Smooth muscle cell (in vitro differentiated cells): ENCODE results near the gene RAPGEF3. TPM values are rescaled to one million over a fixed set of nuclear protein-coding genes. Genes with fewer than 3 reads are reported as not detected.

Source experiments
- DNase-seq: peaks from one replicate; lab custom pipeline; 2025; ENCODE audit not compliant: unreplicated experiment; lab: John Stamatoyannopoulos, UW
- H2AFZ ChIP-seq: fragments of 200-600 bp; sonication (generic); 2 replicates; pipeline ENCODE4 v1.6.0; 2016; ENCODE audit warnings: antibody characterized with exemption, low read depth, mild to moderate bottlenecking
- H3F3A ChIP-seq: fragments of 200-600 bp; sonication (generic); 2 replicates; pipeline ENCODE4 v1.6.0; 2017; ENCODE audit warnings: antibody characterized with exemption, low read depth
- H3K27ac ChIP-seq: fragments of 200-600 bp; sonication (generic); 2 replicates; pipeline ENCODE4 v1.5.1; 2016; ENCODE audit warnings: low read depth, mild to moderate bottlenecking
- H3K27me3 ChIP-seq: fragments of 200-600 bp; sonication (generic); 2 replicates; pipeline ENCODE4 v1.6.1; 2016; ENCODE audit warnings: low read depth, mild to moderate bottlenecking
- H3K36me3 ChIP-seq: fragments of 200-600 bp; sonication (generic); 2 replicates; pipeline ENCODE4 v1.5.1; 2016; ENCODE audit warnings: low read depth
- H3K4me1 ChIP-seq: fragments of 200-600 bp; sonication (generic); 2 replicates; pipeline ENCODE4 v1.5.1; 2016; ENCODE audit warnings: low read depth
- H3K4me2 ChIP-seq: fragments of 200-600 bp; sonication (generic); 2 replicates; pipeline ENCODE4 v1.6.0; 2016; ENCODE audit warnings: mild to moderate bottlenecking
- H3K4me3 ChIP-seq: fragments of 200-600 bp; sonication (generic); 2 replicates; pipeline ENCODE4 v1.5.1; 2016; ENCODE audit warnings: mild to moderate bottlenecking
- H3K79me2 ChIP-seq: fragments of 200-600 bp; sonication (generic); 2 replicates; pipeline ENCODE4 v1.6.0; 2016; ENCODE audit warnings: low read depth, mild to moderate bottlenecking
- H3K9ac ChIP-seq: fragments of 200-600 bp; sonication (generic); 2 replicates; pipeline ENCODE4 v1.6.0; 2016; ENCODE audit warnings: low read depth
- H3K9me3 ChIP-seq: fragments of 200-600 bp; sonication (generic); replicated peaks from 2 replicates; pipeline ENCODE4 v1.5.1; 2016; ENCODE audit warnings: low read depth
- H4K20me1 ChIP-seq: fragments of 200-600 bp; sonication (generic); 2 replicates; pipeline ENCODE4 v1.6.0; 2016; ENCODE audit warnings: low read depth
- WGBS: methylation state at CpG from one replicate; pipeline ENCODE4 v1.1.7; 2016; ENCODE audit warnings: low lambda C conversion rate; 5-methylcytosine and 5-hydroxymethylcytosine counted together
- polyA plus RNA-seq: library from polyadenylated mRNA; unstranded; fragments of >200 nt; fragmentation: Nextera tagmentation; extraction: Ambion mirVana; gene quantifications from 2 replicates; pipeline ENCODE4 v1.2.1, GENCODE V29; 2016
- total RNA-seq: library from RNA; depleted of rRNA; stranded (reverse); fragments of >200 nt; gene quantifications from 2 replicates; pipeline ENCODE4 v1.2.3, GENCODE V29; 2014
- TF ChIP-seq, protein P1 (sequence below): fragments of 200-600 bp; sonication (generic); IDR thresholded peaks from 2 replicates; pipeline ENCODE4 v1.5.1; 2017; ENCODE audit warnings: borderline replicate concordance, mild to moderate bottlenecking, antibody characterized with exemption; ENCODE audit not compliant: insufficient read depth, poor library complexity, severe bottlenecking

The RAPGEF3 gene
- total and polyA plus RNA-seq, 2 experiments from 2014 or later, result 1.9 to 5.6 TPM

DNA sequence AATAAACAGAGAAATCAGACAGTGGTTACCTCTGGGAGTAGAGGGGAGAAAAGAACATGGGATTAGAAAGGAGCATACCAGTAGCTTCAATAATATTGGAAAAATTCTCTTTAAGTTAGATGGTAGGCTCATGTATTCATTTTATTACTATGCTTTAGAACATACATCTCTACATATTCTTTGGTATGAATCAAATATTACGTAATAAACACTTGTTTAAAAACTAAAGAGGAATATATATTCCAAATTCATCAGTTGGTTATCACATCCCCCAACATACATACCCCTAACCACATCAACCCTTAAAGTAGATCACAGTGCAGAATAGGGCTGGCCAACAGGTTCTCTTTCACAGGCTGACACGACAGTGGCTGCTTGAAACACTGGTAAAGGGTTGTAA, 58.4 kb downstream of the RAPGEF3 start:
- Histone ChIP-seq H3K79me2 (peaks cover 27% of the 10 kb centered on the region), H3K9me3 (no peaks in the 10 kb centered on the region), H3K4me3 (no peak overlapping the region), H3K9ac (no peak overlapping the region), H4K20me1 (peaks cover 5% of the 10 kb centered on the region), H3F3A (no peaks in the 10 kb centered on the region), H3K36me3 (peaks cover 12% of the 10 kb centered on the region), H3K4me1 (no peaks in the 10 kb centered on the region), H3K27ac (no peak overlapping the region), H3K27me3 (no peaks in the 10 kb centered on the region), H3K4me2 (no peak overlapping the region), H2AFZ (no peak overlapping the region)
- no peak for DNase-seq
- 95% methylated on average over 2 of the region's 2 CpGs for WGBS
- TF ChIP-seq, protein P1, sequence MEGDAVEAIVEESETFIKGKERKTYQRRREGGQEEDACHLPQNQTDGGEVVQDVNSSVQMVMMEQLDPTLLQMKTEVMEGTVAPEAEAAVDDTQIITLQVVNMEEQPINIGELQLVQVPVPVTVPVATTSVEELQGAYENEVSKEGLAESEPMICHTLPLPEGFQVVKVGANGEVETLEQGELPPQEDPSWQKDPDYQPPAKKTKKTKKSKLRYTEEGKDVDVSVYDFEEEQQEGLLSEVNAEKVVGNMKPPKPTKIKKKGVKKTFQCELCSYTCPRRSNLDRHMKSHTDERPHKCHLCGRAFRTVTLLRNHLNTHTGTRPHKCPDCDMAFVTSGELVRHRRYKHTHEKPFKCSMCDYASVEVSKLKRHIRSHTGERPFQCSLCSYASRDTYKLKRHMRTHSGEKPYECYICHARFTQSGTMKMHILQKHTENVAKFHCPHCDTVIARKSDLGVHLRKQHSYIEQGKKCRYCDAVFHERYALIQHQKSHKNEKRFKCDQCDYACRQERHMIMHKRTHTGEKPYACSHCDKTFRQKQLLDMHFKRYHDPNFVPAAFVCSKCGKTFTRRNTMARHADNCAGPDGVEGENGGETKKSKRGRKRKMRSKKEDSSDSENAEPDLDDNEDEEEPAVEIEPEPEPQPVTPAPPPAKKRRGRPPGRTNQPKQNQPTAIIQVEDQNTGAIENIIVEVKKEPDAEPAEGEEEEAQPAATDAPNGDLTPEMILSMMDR, result no peak

DNA sequence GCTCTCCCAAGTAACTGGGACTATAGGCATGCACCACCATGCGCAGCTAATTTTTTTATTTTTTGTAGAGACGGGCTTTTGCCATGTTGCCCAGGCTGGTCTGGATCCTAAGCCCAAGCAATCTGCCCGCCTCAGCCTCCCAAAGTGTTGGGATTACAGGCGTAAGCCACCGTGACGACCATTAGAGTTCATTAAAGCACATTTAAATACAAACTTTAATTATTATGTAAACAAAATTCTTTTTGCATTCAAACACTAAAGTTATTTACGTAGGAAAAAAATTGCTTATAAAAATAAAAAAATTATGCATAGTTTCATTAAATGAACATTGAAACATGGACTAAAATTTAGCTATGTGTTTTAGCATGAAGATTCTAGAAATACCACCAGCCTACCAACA, 60.0 kb downstream of the RAPGEF3 start:
- H3K79me2 ChIP-seq, result peaks cover 13% of the 10 kb centered on the region
- no peaks in the 10 kb centered on the region for H3K9me3 ChIP-seq
- DNase-seq, result no peak
- H3K4me3 ChIP-seq, result no peak overlapping the region
- no peak overlapping the region for H3K4me2 ChIP-seq
- H3K27me3 ChIP-seq, result no peaks in the 10 kb centered on the region
- peaks cover 15% of the 10 kb centered on the region for H3K36me3 ChIP-seq
- H3F3A ChIP-seq, result no peaks in the 10 kb centered on the region
- H4K20me1 ChIP-seq, result no peaks in the 10 kb centered on the region
- H3K27ac ChIP-seq, result no peak overlapping the region
- no peak overlapping the region for H2AFZ ChIP-seq
- H3K4me1 ChIP-seq, result no peaks in the 10 kb centered on the region
- 95% methylated on average over 7 of the region's 7 CpGs for WGBS
- no peak overlapping the region for H3K9ac ChIP-seq
- TF ChIP-seq, protein P1, result no peak

DNA sequence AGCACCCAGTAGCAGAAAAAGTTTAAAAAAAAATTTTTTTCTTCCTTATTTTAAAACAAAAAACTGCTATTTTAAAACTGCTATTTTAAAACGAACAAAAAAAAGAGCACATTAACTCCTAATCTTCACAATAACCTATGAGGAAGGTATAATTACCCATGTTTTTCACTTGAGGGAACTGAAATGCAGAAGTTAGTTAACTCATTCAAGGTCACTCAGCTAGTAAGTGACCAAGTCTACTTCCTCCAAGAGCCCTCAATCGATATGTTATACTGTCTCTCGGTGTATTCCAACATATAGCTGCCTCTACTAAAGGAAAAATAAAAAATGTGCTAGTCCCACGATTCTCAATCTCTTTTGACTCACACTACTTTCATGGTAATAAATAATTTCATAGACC, 60.6 kb downstream of the RAPGEF3 start:
- Histone ChIP-seq H3K9me3 (no peaks in the 10 kb centered on the region), H3K36me3 (peaks cover 15% of the 10 kb centered on the region)
- 98% methylated on average over 4 of the region's 4 CpGs for WGBS

DNA sequence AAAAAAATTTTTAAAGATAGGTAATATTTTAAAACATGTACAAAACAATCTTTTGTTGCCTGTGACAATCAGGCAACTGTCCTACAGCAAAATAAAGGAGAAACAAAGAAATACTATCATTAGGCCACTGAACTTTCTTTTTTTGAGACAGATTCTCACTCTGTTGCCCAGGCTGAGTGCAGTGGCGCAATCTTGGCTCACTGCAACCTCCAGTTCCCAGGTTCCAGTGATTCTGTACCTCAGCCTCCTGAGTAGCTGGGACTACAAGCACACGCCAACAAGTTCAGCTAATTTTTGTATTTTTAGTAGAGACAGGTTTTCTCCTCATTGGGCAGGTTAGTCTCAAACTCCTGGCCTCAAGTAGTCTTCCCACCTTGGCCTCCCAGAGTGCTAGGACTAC, 69.5 kb downstream of the RAPGEF3 start:
- Histone ChIP-seq H2AFZ (no peak overlapping the region), H3K36me3 (peaks cover 9% of the 10 kb centered on the region), H3K4me2 (no peak overlapping the region), H3K27ac (no peak overlapping the region), H3K4me3 (no peak overlapping the region), H3K9me3 (no peaks in the 10 kb centered on the region), H3K4me1 (no peaks in the 10 kb centered on the region), H3K27me3 (no peaks in the 10 kb centered on the region), H4K20me1 (no peaks in the 10 kb centered on the region), H3K79me2 (no peaks in the 10 kb centered on the region), H3K9ac (no peak overlapping the region), H3F3A (no peaks in the 10 kb centered on the region)
- no peak for DNase-seq
- 100% methylated on average over 2 of the region's 2 CpGs for WGBS
- TF ChIP-seq, protein P1, result no peak

More for the DNA sequence above, 60.6 kb downstream of the RAPGEF3 start:
- Histone ChIP-seq H3K27ac (no peak overlapping the region), H3K9ac (no peak overlapping the region), H3F3A (no peaks in the 10 kb centered on the region), H2AFZ (no peak overlapping the region), H3K4me2 (no peak overlapping the region), H3K79me2 (peaks cover 12% of the 10 kb centered on the region), H3K4me3 (no peak overlapping the region), H3K4me1 (no peaks in the 10 kb centered on the region), H4K20me1 (no peaks in the 10 kb centered on the region), H3K27me3 (no peaks in the 10 kb centered on the region)
- DNase-seq, result no peak
- TF ChIP-seq, protein P1, result no peak
